Mesothelial cell of epicardium (in vitro differentiated cells): ENCODE measurements around the gene ELSPBP1. TPM values are rescaled to one million over a fixed set of nuclear protein-coding genes. Genes with fewer than 3 reads are reported as not detected.

Source experiments
- DNase-seq, 2 experiments: peaks; one replicate each; pipeline ENCODE4 v3.0.0; 2021; ENCODE audit warnings: low spot score in 2 of 2; ENCODE audit not compliant: unreplicated experiment in 2 of 2
- H3K27ac Mint-ChIP-seq: 2 replicates; pipeline ENCODE4 v1.8.0; 2021; ENCODE audit warnings: mixed read lengths
- H3K27me3 Mint-ChIP-seq: 2 replicates; pipeline ENCODE4 v1.8.0; 2021; ENCODE audit warnings: low read depth, mixed read lengths
- H3K36me3 Mint-ChIP-seq: 2 replicates; pipeline ENCODE4 v1.8.0; 2021; ENCODE audit warnings: mixed read lengths
- H3K4me1 Mint-ChIP-seq: 2 replicates; pipeline ENCODE4 v1.8.0; 2021; ENCODE audit warnings: mixed read lengths
- H3K4me3 Mint-ChIP-seq: 2 replicates; pipeline ENCODE4 v1.8.0; 2021; ENCODE audit warnings: mild to moderate bottlenecking, moderate library complexity, mixed read lengths
- H3K9me3 Mint-ChIP-seq: 2 replicates; pipeline ENCODE4 v1.8.0; 2021; ENCODE audit warnings: mixed read lengths
- total RNA-seq: library from RNA; stranded (reverse); gene quantifications from 3 replicates; pipeline ENCODE4 v1.2.1, GENCODE V29; 2021
- TF ChIP-seq, protein P1 (sequence below): fragments of 200-600 bp; sonication (generic); IDR thresholded peaks from one replicate; pipeline ENCODE4 v1.5.0; 2021; ENCODE audit warnings: antibody characterized with exemption; ENCODE audit not compliant: unreplicated experiment

The ELSPBP1 gene
- total RNA-seq, 1 donor from 2014 or later: not detected

DNA sequence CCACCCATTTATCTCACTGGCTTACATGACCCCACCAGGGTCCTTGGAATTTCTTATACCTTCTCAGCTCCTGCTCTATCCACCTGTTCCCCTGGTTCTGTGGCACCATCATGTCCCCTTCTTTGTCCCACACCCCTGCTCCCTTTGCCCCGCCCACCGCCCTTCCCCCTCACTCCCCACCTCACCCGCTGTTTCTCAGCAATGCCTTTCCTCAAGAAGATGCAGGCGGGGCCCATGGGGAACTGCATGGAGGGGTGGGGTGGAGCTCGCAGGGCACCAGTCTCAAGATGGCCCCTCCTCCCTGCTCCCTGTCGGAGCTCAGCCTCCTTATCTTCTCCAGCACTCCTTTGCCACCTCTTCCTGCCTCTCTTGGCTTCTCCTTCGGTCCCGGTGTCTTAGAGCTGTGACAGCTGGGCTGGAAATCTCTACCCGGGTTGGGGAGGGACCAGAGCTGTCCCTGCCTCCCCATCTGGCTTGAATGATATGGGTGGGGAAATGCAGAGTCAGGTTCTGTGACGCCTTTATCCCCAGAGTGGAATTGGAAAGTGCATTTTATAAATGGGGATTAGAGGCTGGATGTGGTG is 49.3 kb downstream of the ELSPBP1 start, which contains the start of gene CABP5:
Gene CABP5, minus strand, starts transcription at position 405 of the 584 bp plus-strand sequence. Its CDS starts 157 bp downstream, at position 248.
- peaks cover 15% of the 10 kb centered on the region for H3K9me3 Mint-ChIP-seq
- H3K27ac Mint-ChIP-seq: no peak within 1 kb of the TSS
- no peak within 1 kb of the TSS for H3K4me3 Mint-ChIP-seq
- peaks cover 20% of the 10 kb centered on the region for H3K27me3 Mint-ChIP-seq
- H3K36me3 Mint-ChIP-seq: no peaks in the 10 kb centered on the region
- no peaks in the 10 kb centered on the region for H3K4me1 Mint-ChIP-seq
- TF ChIP-seq, protein P1, sequence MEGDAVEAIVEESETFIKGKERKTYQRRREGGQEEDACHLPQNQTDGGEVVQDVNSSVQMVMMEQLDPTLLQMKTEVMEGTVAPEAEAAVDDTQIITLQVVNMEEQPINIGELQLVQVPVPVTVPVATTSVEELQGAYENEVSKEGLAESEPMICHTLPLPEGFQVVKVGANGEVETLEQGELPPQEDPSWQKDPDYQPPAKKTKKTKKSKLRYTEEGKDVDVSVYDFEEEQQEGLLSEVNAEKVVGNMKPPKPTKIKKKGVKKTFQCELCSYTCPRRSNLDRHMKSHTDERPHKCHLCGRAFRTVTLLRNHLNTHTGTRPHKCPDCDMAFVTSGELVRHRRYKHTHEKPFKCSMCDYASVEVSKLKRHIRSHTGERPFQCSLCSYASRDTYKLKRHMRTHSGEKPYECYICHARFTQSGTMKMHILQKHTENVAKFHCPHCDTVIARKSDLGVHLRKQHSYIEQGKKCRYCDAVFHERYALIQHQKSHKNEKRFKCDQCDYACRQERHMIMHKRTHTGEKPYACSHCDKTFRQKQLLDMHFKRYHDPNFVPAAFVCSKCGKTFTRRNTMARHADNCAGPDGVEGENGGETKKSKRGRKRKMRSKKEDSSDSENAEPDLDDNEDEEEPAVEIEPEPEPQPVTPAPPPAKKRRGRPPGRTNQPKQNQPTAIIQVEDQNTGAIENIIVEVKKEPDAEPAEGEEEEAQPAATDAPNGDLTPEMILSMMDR: no peak
- DNase-seq: no peak

DNA sequence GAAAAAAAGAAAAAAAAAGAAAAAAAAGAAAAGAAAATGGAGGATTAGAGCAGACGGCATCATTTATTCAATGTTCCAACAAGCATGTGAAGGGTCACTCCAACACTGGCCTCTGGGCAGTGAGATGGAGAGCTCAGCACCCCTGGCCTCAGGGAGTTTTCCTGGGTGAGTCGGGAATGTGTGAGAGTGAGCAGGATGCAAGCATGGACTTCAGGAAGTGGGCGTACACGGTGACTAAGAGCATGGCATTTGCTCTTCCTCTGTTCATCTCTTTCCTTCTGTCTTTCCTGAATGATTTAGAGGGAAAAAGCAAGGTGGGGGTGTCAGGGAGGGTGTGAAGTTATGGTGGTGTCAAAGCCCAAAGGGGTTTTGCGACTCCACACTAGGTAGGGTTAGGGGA is 50.1 kb downstream of the ELSPBP1 start:
- DNase-seq: no peak
- peaks cover 22% of the 10 kb centered on the region for H3K9me3 Mint-ChIP-seq
- H3K27me3 Mint-ChIP-seq: peaks cover 27% of the 10 kb centered on the region
- H3K4me1 Mint-ChIP-seq: no peaks in the 10 kb centered on the region
- H3K27ac Mint-ChIP-seq: no peak overlapping the region
- no peak overlapping the region for H3K4me3 Mint-ChIP-seq
- TF ChIP-seq, protein P1: no peak
- no peaks in the 10 kb centered on the region for H3K36me3 Mint-ChIP-seq

DNA sequence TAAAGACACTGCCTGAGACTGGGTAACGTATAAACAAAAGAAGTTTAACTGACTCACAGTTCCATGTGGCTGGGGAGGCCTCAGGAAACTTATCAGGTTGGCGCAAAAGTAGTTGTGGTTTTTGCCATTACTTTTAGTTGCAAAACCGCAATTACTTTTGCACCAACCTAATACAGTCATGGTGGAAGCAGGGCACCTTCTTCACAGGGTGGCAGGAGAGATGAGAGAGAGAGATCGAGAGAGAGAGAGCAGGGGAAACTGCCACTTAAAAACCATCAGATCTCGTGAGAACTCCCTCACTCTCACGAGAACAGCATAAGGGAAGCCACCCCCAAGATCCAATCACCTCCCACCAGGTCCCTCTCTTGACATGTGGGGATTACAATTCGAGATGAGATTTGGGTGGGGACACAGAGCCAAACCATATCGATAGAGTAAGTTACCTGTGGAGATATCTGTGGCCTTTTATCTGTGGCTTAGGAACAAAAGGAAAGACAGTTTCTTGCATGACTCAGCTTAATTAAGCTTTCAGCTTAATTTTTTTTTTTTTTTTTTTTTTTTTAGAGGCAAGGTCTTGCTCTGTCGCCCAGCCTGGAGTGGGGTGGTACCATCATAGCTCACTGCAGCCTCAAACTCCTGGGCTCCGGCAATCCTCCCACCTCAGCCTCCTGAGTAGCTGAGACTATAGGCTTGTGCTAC is 57.1 kb downstream of the ELSPBP1 start:
- no peaks in the 10 kb centered on the region for H3K4me1 Mint-ChIP-seq
- DNase-seq: no peak
- peaks cover 28% of the 10 kb centered on the region for H3K9me3 Mint-ChIP-seq
- no peak overlapping the region for H3K4me3 Mint-ChIP-seq
- TF ChIP-seq, protein P1: no peak
- no peak overlapping the region for H3K27ac Mint-ChIP-seq
- H3K27me3 Mint-ChIP-seq: peaks cover 12% of the 10 kb centered on the region
- no peaks in the 10 kb centered on the region for H3K36me3 Mint-ChIP-seq

DNA sequence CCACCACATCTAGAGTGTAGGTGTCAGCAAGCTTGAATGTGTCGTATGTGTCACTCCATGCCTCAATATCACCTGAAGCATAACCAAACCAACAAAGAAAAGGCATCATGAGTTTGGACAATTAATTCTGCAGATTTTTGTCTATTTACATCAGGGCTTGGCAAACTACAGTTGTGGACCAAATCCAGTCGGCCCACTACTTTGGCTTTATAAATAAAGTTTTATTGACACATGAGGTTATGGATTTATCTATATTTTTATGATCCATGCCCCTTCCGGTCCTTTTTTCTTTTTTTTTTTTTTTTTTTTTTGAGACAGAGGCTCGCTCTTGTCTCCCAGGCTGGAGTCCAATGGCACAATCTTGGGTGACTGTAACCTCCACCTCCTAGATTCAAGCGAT is 58.6 kb downstream of the ELSPBP1 start:
- H3K36me3 Mint-ChIP-seq: no peaks in the 10 kb centered on the region
- H3K4me1 Mint-ChIP-seq: no peaks in the 10 kb centered on the region
- no peak overlapping the region for H3K27ac Mint-ChIP-seq

DNA sequence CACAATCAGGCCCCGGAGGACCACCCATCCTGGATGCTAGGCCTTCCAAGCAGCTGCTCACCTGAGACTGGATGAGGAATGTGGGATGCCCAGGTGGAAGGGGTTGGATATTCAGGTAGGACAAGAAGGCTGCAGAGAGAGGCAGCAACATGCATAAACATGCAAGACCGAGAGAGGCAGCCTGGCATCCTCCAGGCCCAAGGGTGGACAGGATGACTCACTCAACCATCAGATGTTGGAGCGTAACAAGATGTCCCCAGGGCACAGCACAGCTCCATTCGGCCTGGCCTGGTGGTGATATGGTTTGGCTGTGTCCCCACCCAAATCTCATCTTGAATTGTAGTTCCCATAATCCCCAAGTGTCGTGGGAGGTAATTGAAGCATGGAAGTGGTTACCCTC is 59.4 kb downstream of the ELSPBP1 start:
- no peaks in the 10 kb centered on the region for H3K36me3 Mint-ChIP-seq
- no peak for DNase-seq
- TF ChIP-seq, protein P1: no peak
- H3K4me3 Mint-ChIP-seq: no peak overlapping the region
- no peaks in the 10 kb centered on the region for H3K4me1 Mint-ChIP-seq
- peaks cover 10% of the 10 kb centered on the region for H3K27me3 Mint-ChIP-seq
- peaks cover 22% of the 10 kb centered on the region for H3K9me3 Mint-ChIP-seq
- H3K27ac Mint-ChIP-seq: no peak overlapping the region

More for the DNA sequence above, 58.6 kb downstream of the ELSPBP1 start:
- peaks cover 25% of the 10 kb centered on the region for H3K9me3 Mint-ChIP-seq
- no peak overlapping the region for H3K4me3 Mint-ChIP-seq
- TF ChIP-seq, protein P1: no peak
- DNase-seq: no peak
- H3K27me3 Mint-ChIP-seq: peaks cover 10% of the 10 kb centered on the region
